K562 (cell line): ENCODE measurements around the gene DNMBP. TPM values are rescaled to one million over a fixed set of nuclear protein-coding genes. Genes with fewer than 3 reads are reported as not detected.

Source experiments
- ATAC-seq: fragments of 200-7000 bp; cut with Tn5 transposase; 3 replicates; pipeline ENCODE4 v1.9.1; 2020; ENCODE audit warnings: moderate library complexity
- BruUV-seq: library from RNA; stranded (reverse); fragments of 400-500 nt; replicated peaks from 2 replicates; lab custom pipeline; 2021; lab: Mats Ljungman, UMichigan
- CTCF ChIA-PET: fragments of 300-600 bp; formaldehyde crosslinking; extraction: SDS; loops from one replicate; lab custom pipeline; 2021; ENCODE audit warnings: low intra/inter-chr PET ratio; lab: Yijun Ruan, JAX
- POLR2A ChIA-PET: fragments of 300-600, 350-650 bp; sonication (Branson Sonifier 250); formaldehyde crosslinking; extraction: SDS; loops from one replicate; lab custom pipeline; 2021; ENCODE audit warnings: antibody characterized with exemption, inconsistent platforms; lab: Yijun Ruan, JAX
- DNase-seq, 4 experiments: peaks; one replicate each; pipeline versions ENCODE4 v3.0.0 to v3.0.0-alpha.2; 2011 to 2018; ENCODE audit warnings: low spot score in 3 of 4, mixed read lengths in 3 of 4; ENCODE audit errors: extremely low read depth in 1 of 4
- FAIRE-seq: peaks from 2 replicates; lab custom pipeline; 2011; peaks lifted over from hg19 to GRCh38; lab: Jason Lieb, UNC
- H2AFZ ChIP-seq: 2 replicates; pipeline ENCODE4 v1.6.0; 2011; ENCODE audit warnings: low read depth, low read length, control low read depth, inconsistent platforms
- H3K27ac ChIP-seq: fragments of 200-600 bp; 3 replicates; pipeline ENCODE4 v1.8.0; 2011; ENCODE audit warnings: low read depth, mild to moderate bottlenecking, control low read depth, inconsistent platforms, low read length, moderate library complexity, mixed read lengths; ENCODE audit errors: extremely low read depth
- H3K27me3 ChIP-seq, 2 experiments: fragments of 300-600 bp in 1 of 2; 2 replicates in 1 of 2; 3 replicates in 1 of 2; pipeline versions ENCODE4 v1.6.0 to v1.8.0; 2011; ENCODE audit warnings: inconsistent platforms in 2 of 2, low read length in 2 of 2, mild to moderate bottlenecking in 1 of 2, mixed read lengths in 1 of 2, moderate library complexity in 1 of 2; ENCODE audit not compliant: control insufficient read depth in 2 of 2, insufficient read depth in 2 of 2
- H3K36me3 ChIP-seq: fragments of 300-600 bp; 3 replicates; pipeline ENCODE4 v1.8.0; 2011; ENCODE audit warnings: mild to moderate bottlenecking, low read length, inconsistent platforms; ENCODE audit not compliant: control insufficient read depth, insufficient read depth
- H3K4me1 ChIP-seq, 2 experiments: fragments of 200-600 bp in 1 of 2; replicated peaks in 1 of 2; 2 replicates in 1 of 2; 3 replicates in 1 of 2; pipeline versions ENCODE4 v1.5.1 to v1.8.0; 2011; ENCODE audit warnings: inconsistent platforms in 2 of 2, low read length in 2 of 2, mild to moderate bottlenecking in 1 of 2, mixed read lengths in 1 of 2, moderate library complexity in 1 of 2; ENCODE audit not compliant: control insufficient read depth in 2 of 2, insufficient read depth in 2 of 2
- H3K4me2 ChIP-seq: 2 replicates; pipeline ENCODE4 v1.6.1; 2011; ENCODE audit warnings: low read length, control low read depth, inconsistent platforms, mixed read lengths; ENCODE audit not compliant: insufficient read depth
- H3K4me3 ChIP-seq: fragments of 200-600 bp; sonication (generic), shearing (Covaris generic); 2 replicates; pipeline ENCODE4 v1.5.1; 2016; ENCODE audit warnings: control low read depth, inconsistent platforms
- H3K79me2 ChIP-seq: fragments of 200-600 bp; 3 replicates; pipeline ENCODE4 v1.8.0; 2011; ENCODE audit warnings: low read length, inconsistent platforms; ENCODE audit not compliant: control insufficient read depth, insufficient read depth
- H3K9ac ChIP-seq, 2 experiments: 2 replicates each; pipeline versions ENCODE4 v1.6.0 to v1.6.1; 2011; ENCODE audit warnings: low read depth in 2 of 2, low read length in 2 of 2, control low read depth in 1 of 2, inconsistent platforms in 1 of 2, mild to moderate bottlenecking in 1 of 2, mixed read lengths in 1 of 2; ENCODE audit not compliant: insufficient read depth in 1 of 2
- H3K9me1 ChIP-seq: one replicate; pipeline ENCODE4 v1.6.0; 2011; ENCODE audit warnings: inconsistent platforms, mild to moderate bottlenecking, low read length, moderate library complexity; ENCODE audit not compliant: control insufficient read depth, insufficient read depth
- H3K9me3 ChIP-seq: replicated peaks from 2 replicates; pipeline ENCODE4 v1.5.1; 2011; ENCODE audit warnings: low read depth, low read length, inconsistent platforms; ENCODE audit not compliant: control insufficient read depth, insufficient read depth
- H4K20me1 ChIP-seq: replicated peaks from 2 replicates; pipeline ENCODE4 v1.6.1; 2011; ENCODE audit warnings: low read length, inconsistent platforms, mixed read lengths; ENCODE audit not compliant: control insufficient read depth, insufficient read depth
- ATF7 ChIP-seq: fragments of 450-650 bp; IDR thresholded peaks from 2 replicates; pipeline ENCODE4 v1.7.1; 2014; ENCODE audit warnings: mild to moderate bottlenecking, moderate library complexity
- DDX20 ChIP-seq: fragments of 450-650 bp; IDR thresholded peaks from 2 replicates; pipeline ENCODE4 v1.6.1; 2016; ENCODE audit warnings: missing genetic modification characterization, low read depth, mild to moderate bottlenecking, missing compliant biosample characterization, moderate library complexity
- FOXK1 ChIP-seq: sonication (generic); formaldehyde crosslinking; IDR thresholded peaks from 2 replicates; pipeline ENCODE4 v1.8.0; 2022; ENCODE audit warnings: missing genetic modification reagents, mild to moderate bottlenecking, borderline replicate concordance
- GABPB1 ChIP-seq: sonication (generic); formaldehyde crosslinking; IDR thresholded peaks from 2 replicates; pipeline ENCODE4 v1.8.0; 2022; ENCODE audit warnings: mild to moderate bottlenecking, missing genetic modification reagents
- PPARD ChIP-seq: fragments of 250-450 bp; sonication (Bioruptor Pico); IDR thresholded peaks from 2 replicates; pipeline ENCODE4 v1.8.0; 2022; ENCODE audit warnings: inconsistent platforms, mild to moderate bottlenecking, moderate library complexity
- SIRT6 ChIP-seq: IDR thresholded peaks from one replicate; pipeline ENCODE4 v1.6.1; 2012; ENCODE audit warnings: low read depth, mild to moderate bottlenecking, control low read depth, inconsistent platforms, low read length, moderate library complexity
- YY1 ChIP-seq, 3 experiments: IDR thresholded peaks; 2 replicates each; pipeline ENCODE4 v1.6.1; 2011; ENCODE audit warnings: low read length in 2 of 3, mild to moderate bottlenecking in 2 of 3, moderate library complexity in 2 of 3, borderline replicate concordance in 1 of 3, control low read depth in 1 of 3, low read depth in 1 of 3; ENCODE audit not compliant: insufficient read depth in 3 of 3, insufficient replicate concordance in 2 of 3, control insufficient read depth in 1 of 3, insufficient read length in 1 of 3; ENCODE audit errors: extremely low read depth in 1 of 3
- ZBTB7A ChIP-seq: IDR thresholded peaks from 2 replicates; pipeline ENCODE4 v1.6.1; 2011; ENCODE audit warnings: low read depth, mild to moderate bottlenecking, low read length, moderate library complexity, borderline replicate concordance; ENCODE audit not compliant: control insufficient read depth
- ZNF134 ChIP-seq: fragments of 250-450 bp; sonication (Bioruptor Pico); conservative IDR thresholded peaks from 2 replicates; pipeline ENCODE4 v1.4.0; 2020
- ZNF384 ChIP-seq: IDR thresholded peaks from 2 replicates; pipeline ENCODE4 v1.6.1; 2012; ENCODE audit warnings: low read depth, low read length, improper control_type of control experiment
- WGBS: fragments of 100-300 bp; shearing (Covaris generic); methylation state at CpG from one replicate; pipeline ENCODE4 v1.1.6; 2016; ENCODE audit warnings: low coverage, mixed read lengths; ENCODE audit not compliant: insufficient coverage; ENCODE audit errors: missing lambda C conversion rate; 5-methylcytosine and 5-hydroxymethylcytosine counted together
- in situ Hi-C: fragments of 300-500 bp; cut with MboI; formaldehyde crosslinking; loops from 4 replicates; pipeline ENCODE4 v1.15.0; 2018; ENCODE audit warnings: inconsistent platforms, mixed read lengths
- intact Hi-C: fragments of 100-400 bp; cut with micrococcal nuclease; formaldehyde crosslinking; loops from 2 replicates; pipeline ENCODE4 v1.14.2; 2022
- polyA plus RNA-seq, 8 experiments: library from polyadenylated mRNA; depleted of rRNA in 4 of 8; stranded (reverse) in 5 of 8; unstranded in 3 of 8; fragments of >200 nt; fragmentation: Nextera tagmentation in 2 of 8; fragmentation: Illumina TruSeq in 1 of 8; extraction: Ambion mirVana in 2 of 8; extraction: Trizol in 1 of 8; gene quantifications; 2 replicates each; pipeline versions ENCODE4 v1.2.1 to v1.2.3, GENCODE V29; 2011 to 2014; ENCODE audit warnings: inconsistent platforms in 1 of 8, missing spikeins in 1 of 8
- total RNA-seq, 7 experiments: library from RNA; depleted of rRNA in 6 of 7; stranded (reverse); fragments of >200 nt in 6 of 7; fragmentation: Illumina TruSeq in 2 of 7; extraction: Trizol in 2 of 7; gene quantifications; 2 replicates each; pipeline versions ENCODE4 v1.2.1 to v1.2.3, GENCODE V29; 2011 to 2021; ENCODE audit warnings: low replicate concordance in 1 of 7
- TF ChIP-seq, protein P1 (sequence below): fragments of 450-650 bp; IDR thresholded peaks from 2 replicates; pipeline ENCODE4 v1.6.1; 2016; ENCODE audit warnings: missing biosample characterization, missing genetic modification characterization

The DNMBP gene
- total and polyA plus RNA-seq, 9 of the 15 experiments (the other 6 are each of a cell fraction or from before 2014, with no cell fraction given), result 0.83 to 3.7 (median 2.2) TPM

DNA sequence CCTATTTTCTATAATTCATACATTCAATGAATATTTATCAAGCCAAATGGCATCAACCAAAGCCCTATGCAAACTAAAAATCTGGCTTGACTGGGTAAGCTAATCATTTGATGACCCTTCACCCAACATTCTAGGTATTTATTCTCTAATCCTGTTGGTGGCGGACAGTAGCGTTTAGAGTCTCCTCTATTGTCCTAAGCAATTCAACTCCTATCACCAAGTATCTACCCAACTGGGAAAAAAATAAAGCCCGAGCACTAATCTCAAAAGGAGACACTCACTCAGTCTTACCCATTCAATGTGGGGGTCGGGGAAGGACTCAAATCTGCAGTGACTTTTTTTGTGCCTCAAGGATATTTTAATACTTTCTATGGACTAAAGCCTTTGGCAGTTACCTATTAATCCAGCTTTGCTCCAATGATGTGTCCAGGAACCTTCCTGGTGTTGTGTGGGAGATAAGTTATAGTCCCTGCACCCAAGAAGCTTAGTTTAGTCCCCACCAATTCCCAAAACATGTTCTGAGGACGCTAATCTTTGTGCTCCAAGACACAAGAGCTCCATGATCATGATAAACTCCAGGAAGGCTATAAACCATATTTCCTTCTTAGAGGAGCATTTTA lies 30.6 kb downstream of the DNMBP start:
- 59% methylated on average over 5 of the region's 5 CpGs for WGBS
- in situ Hi-C loops (no loop called here), intact Hi-C loops (no loop called here)
- DNase-seq, result no peak
- Histone ChIP-seq H3K4me1 (peaks cover 3 to 15% of the 10 kb centered on the region in 2 experiments; a peak in 3 of 5 replicates), H4K20me1 (no peaks in the 10 kb centered on the region), H2AFZ (no peak overlapping the region), H3K4me3 (no peak overlapping the region), H3K4me2 (no peak overlapping the region), H3K9me1 (no peaks in the 10 kb centered on the region), H3K36me3 (no peaks in the 10 kb centered on the region), H3K9me3 (no peaks in the 10 kb centered on the region), H3K27me3 (no peaks in the 10 kb centered on the region), H3K79me2 (no peaks in the 10 kb centered on the region; the same call in 2 of the 3 replicates), H3K27ac (no peak overlapping the region), H3K9ac (no peak overlapping the region)
- FAIRE-seq, result no peak
- ATAC-seq, result no peak
- ChIA-PET POLR2A (interaction anchor here (1.2 kb wide), 1 partner anchor 13 kb away, joined by 3 read pairs; no protein-coding TSS in a partner anchor), CTCF (interaction anchor here (0.5 kb wide), 1 partner anchor 137 kb away, joined by 3 read pairs; no protein-coding TSS in a partner anchor)
- BruUV-seq, result no TSS peak
- TF ChIP-seq, protein P1, sequence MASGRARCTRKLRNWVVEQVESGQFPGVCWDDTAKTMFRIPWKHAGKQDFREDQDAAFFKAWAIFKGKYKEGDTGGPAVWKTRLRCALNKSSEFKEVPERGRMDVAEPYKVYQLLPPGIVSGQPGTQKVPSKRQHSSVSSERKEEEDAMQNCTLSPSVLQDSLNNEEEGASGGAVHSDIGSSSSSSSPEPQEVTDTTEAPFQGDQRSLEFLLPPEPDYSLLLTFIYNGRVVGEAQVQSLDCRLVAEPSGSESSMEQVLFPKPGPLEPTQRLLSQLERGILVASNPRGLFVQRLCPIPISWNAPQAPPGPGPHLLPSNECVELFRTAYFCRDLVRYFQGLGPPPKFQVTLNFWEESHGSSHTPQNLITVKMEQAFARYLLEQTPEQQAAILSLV (tag), result no peak
- no peak for TF ChIP-seq ZNF134 (CRISPR knock-in tag)
- no peak for TF ChIP-seq GABPB1
- no peak for TF ChIP-seq DDX20 (tag)
- TF ChIP-seq YY1 (IDR thresholded peaks at IDR 0.05; ENCODE audit: borderline replicate concordance in 1 of 3, control insufficient read depth in 1 of 3, extremely low read depth in 1 of 3, insufficient read depth in 3 of 3, insufficient read length in 1 of 3, insufficient replicate concordance in 2 of 3, low read depth in 1 of 3, low read length in 2 of 3), result no peak
- no peak for TF ChIP-seq ZBTB7A
- no peak for TF ChIP-seq ZNF384
- no peak for TF ChIP-seq ATF7
- no peak for TF ChIP-seq SIRT6
- TF ChIP-seq PPARD (CRISPR knock-in tag), result no peak
- no peak for TF ChIP-seq FOXK1 (CRISPR knock-in tag)
